PC-3 (cell line): ENCODE results near the gene ABTB2. TPM values are rescaled to one million over a fixed set of nuclear protein-coding genes. Genes with fewer than 3 reads are reported as not detected.

Experiments used
- ATAC-seq: fragments of 200-7000 bp; cut with Tn5 transposase; 2 replicates; pipeline ENCODE4 v1.9.1; 2020; ENCODE audit warnings: mild to moderate bottlenecking, moderate library complexity
- BruUV-seq: library from RNA; stranded (reverse); fragments of 400-500 nt; replicated peaks from 2 replicates; lab custom pipeline; 2021; lab: Mats Ljungman, UMichigan
- CTCF ChIA-PET: fragments of 300-600 bp; sonication (Branson Sonifier 250); formaldehyde crosslinking; loops from one replicate; lab custom pipeline; 2022; ENCODE audit warnings: antibody characterized with exemption; lab: Charles Lee
- POLR2A ChIA-PET: fragments of 300-600 bp; sonication (Branson Sonifier 250); formaldehyde crosslinking; loops from one replicate; lab custom pipeline; 2022; ENCODE audit warnings: antibody characterized with exemption; ENCODE audit not compliant: unreplicated experiment; lab: Charles Lee
- DNase-seq: peaks from one replicate; pipeline ENCODE4 v3.0.0-alpha.2; 2015
- H2AFZ ChIP-seq: fragments of 300-600 bp; sonication (generic); 2 replicates; pipeline ENCODE4 v1.6.0; 2016; ENCODE audit warnings: antibody characterized with exemption, low read length
- H3F3A ChIP-seq: fragments of 300-600 bp; sonication (generic); one replicate; pipeline ENCODE4 v1.6.0; 2017; ENCODE audit warnings: antibody characterized with exemption, low read length, control low read depth, mild to moderate bottlenecking; ENCODE audit not compliant: unreplicated experiment
- H3K27ac ChIP-seq: fragments of 300-600 bp; sonication (generic); 2 replicates; pipeline ENCODE4 v1.5.1; 2016; ENCODE audit warnings: mild to moderate bottlenecking, low read length
- H3K27me3 ChIP-seq: fragments of 300-600 bp; sonication (generic); 2 replicates; pipeline ENCODE4 v1.6.1; 2016; ENCODE audit warnings: low read length, mixed read lengths
- H3K36me3 ChIP-seq: fragments of 300-600 bp; sonication (generic); 2 replicates; pipeline ENCODE4 v1.6.1; 2016; ENCODE audit warnings: low read depth, mixed run types, low read length, mixed read lengths
- H3K4me1 ChIP-seq: fragments of 300-600 bp; sonication (generic); 2 replicates; pipeline ENCODE4 v1.5.1; 2016; ENCODE audit warnings: low read length; ENCODE audit not compliant: insufficient read depth
- H3K4me2 ChIP-seq: fragments of 300-600 bp; sonication (generic); 2 replicates; pipeline ENCODE4 v1.6.0; 2016; ENCODE audit warnings: low read length
- H3K4me3 ChIP-seq: fragments of 300-600 bp; sonication (generic); 2 replicates; pipeline ENCODE4 v1.5.1; 2016; ENCODE audit warnings: mild to moderate bottlenecking, low read length, mixed read lengths
- H3K79me2 ChIP-seq: fragments of 300-600 bp; sonication (generic); 2 replicates; pipeline ENCODE4 v1.6.1; 2017; ENCODE audit warnings: low read length, mixed read lengths
- H3K9ac ChIP-seq: fragments of 300-600 bp; sonication (generic); 2 replicates; pipeline ENCODE4 v1.6.0; 2016; ENCODE audit warnings: mild to moderate bottlenecking, low read length
- H3K9me2 ChIP-seq: fragments of 300-600 bp; sonication (generic); replicated peaks from 2 replicates; pipeline ENCODE4 v1.6.1; 2016; ENCODE audit warnings: mixed run types, low read length, mixed read lengths
- H3K9me3 ChIP-seq: fragments of 300-600 bp; sonication (generic); 2 replicates; pipeline ENCODE4 v1.6.1; 2016; ENCODE audit warnings: low read length, mixed read lengths
- H4K20me1 ChIP-seq: fragments of 300-600 bp; sonication (generic); 2 replicates; pipeline ENCODE4 v1.6.1; 2016; ENCODE audit warnings: low read length, mixed read lengths
- CTCF ChIP-seq: fragments of 300-600 bp; sonication (generic); conservative IDR thresholded peaks from 2 replicates; pipeline ENCODE4 v1.5.1; 2017; ENCODE audit warnings: antibody characterized with exemption, low read depth, mild to moderate bottlenecking, low read length
- EZH2 ChIP-seq: fragments of 300-600 bp; sonication (generic); IDR thresholded peaks from one replicate; pipeline ENCODE4 v1.6.1; 2017; ENCODE audit warnings: antibody characterized with exemption, mild to moderate bottlenecking, low read length; ENCODE audit not compliant: unreplicated experiment
- EZH2phosphoT487 ChIP-seq: fragments of 300-600 bp; sonication (generic); IDR thresholded peaks from 2 replicates; pipeline ENCODE4 v1.6.1; 2018; ENCODE audit warnings: mild to moderate bottlenecking, antibody characterized with exemption, low read length, borderline replicate concordance
- intact Hi-C: fragments of 100-400 bp; cut with micrococcal nuclease; formaldehyde crosslinking; loops from 2 replicates; pipeline ENCODE4 v1.9.0; 2023
- total RNA-seq: library from RNA; depleted of rRNA; stranded (reverse); fragments of >200 nt; gene quantifications from 2 replicates; pipeline ENCODE4 v1.2.3, GENCODE V29; 2014

The ABTB2 gene
- total RNA-seq, 1 experiment from 2014 or later, result 5.2 TPM

- Histone ChIP-seq H2AFZ (no peak overlapping the region), H3K27ac (no peak overlapping the region), H3F3A (peaks cover 6% of the 10 kb centered on the region), H3K4me3 (no peak overlapping the region), H3K27me3 (no peaks in the 10 kb centered on the region), H3K4me2 (no peak overlapping the region), H3K36me3 (no peaks in the 10 kb centered on the region), H3K79me2 (peaks cover 32% of the 10 kb centered on the region; the same call in 1 of the 2 replicates), H4K20me1 (0 out of 2 replicates have a peak, but pooled peaks cover 6% of the 10 kb centered on the region), H3K9ac (no peak overlapping the region), H3K9me2 (no peaks in the 10 kb centered on the region), H3K9me3 (no peaks in the 10 kb centered on the region), H3K4me1 (peaks cover 28% of the 10 kb centered on the region)
- TF ChIP-seq EZH2phosphoT487 (no peak), EZH2 (no peak)
- ATAC-seq, result no peak
- intact Hi-C loops, result no loop called here
- DNase-seq, result no peak
- BruUV-seq, result no TSS peak
- POLR2A ChIA-PET, result no interaction called here
- CTCF ChIA-PET, result interaction anchor here (1.0 kb wide), 1 partner anchor 127 kb away, joined by 3 read pairs; no protein-coding TSS in a partner anchor
These were observed 56.9 kb downstream of the ABTB2 start for GRCh38 chr11:34300926-34301295.

DNA sequence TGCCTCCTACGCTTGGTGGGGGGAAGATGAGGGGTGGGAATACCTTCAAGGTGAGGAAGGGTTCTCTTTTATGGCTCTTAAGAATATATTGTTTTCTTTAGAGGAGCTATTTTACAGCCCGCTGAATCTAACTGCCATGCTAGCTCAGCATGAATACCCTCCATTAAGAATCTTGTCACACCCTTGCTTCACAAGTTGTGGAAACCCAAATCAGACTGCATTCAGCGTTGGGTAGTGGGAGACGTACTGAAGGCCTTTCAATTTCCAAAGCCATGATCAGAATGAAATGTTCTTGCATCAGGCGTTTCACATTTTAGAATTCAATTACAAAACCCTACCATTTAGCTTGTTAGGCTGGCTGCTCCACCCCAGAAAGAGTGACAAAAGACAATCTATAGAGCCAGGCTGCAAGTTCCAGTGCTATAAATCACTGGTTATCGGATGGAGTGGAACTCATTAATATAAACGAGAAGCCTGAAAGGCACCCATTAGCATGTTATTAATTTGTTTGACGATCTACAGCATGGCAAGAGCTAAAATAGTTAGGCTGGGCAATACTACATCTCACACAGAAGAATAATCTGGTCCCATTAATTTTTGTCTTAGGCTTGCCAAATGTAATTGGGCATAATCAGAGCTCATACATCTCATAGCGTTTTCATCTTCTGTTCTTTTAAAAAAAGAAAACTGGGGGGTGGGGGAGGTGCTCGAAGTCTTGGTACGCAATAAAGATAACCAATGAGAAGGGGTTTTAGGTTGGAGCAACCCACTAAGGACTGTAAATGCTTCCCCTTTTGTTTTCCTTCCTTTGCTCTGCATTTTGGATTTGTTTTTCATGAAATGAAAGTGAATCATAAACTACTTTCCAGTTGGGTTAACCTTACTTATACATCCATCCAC is 57.5 kb downstream of the ABTB2 start:
- H3K4me3 ChIP-seq, result no peak overlapping the region
- intact Hi-C loops, result no loop called here
- H3K4me1 ChIP-seq, result peaks cover 28% of the 10 kb centered on the region
- no peaks in the 10 kb centered on the region for H3K27me3 ChIP-seq
- H3K9me2 ChIP-seq, result no peaks in the 10 kb centered on the region
- ATAC-seq, result no peak
- CTCF ChIA-PET, result no interaction called here
- POLR2A ChIA-PET, result no interaction called here
- no peaks in the 10 kb centered on the region for H3K9me3 ChIP-seq
- no TSS peak for BruUV-seq
- DNase-seq, result no peak
- 0 out of 2 replicates have a peak, but pooled peaks cover 6% of the 10 kb centered on the region for H4K20me1 ChIP-seq
- H2AFZ ChIP-seq, result no peak overlapping the region
- H3K36me3 ChIP-seq, result no peaks in the 10 kb centered on the region
- no peak overlapping the region for H3K9ac ChIP-seq
- TF ChIP-seq EZH2 (no peak), EZH2phosphoT487 (no peak), CTCF (no peak)
- H3K27ac ChIP-seq, result no peak overlapping the region
- no peak overlapping the region for H3K4me2 ChIP-seq
- H3K79me2 ChIP-seq, result peaks cover 31% of the 10 kb centered on the region; the same call in 1 of the 2 replicates
- H3F3A ChIP-seq, result peaks cover 6% of the 10 kb centered on the region

- H3K27ac ChIP-seq, result no peak overlapping the region
- 0 out of 2 replicates have a peak, but pooled peaks cover 6% of the 10 kb centered on the region for H4K20me1 ChIP-seq
- H3F3A ChIP-seq, result peaks cover 6% of the 10 kb centered on the region
- H3K4me3 ChIP-seq, result no peak overlapping the region
- H3K9me2 ChIP-seq, result no peaks in the 10 kb centered on the region
- H3K9me3 ChIP-seq, result no peaks in the 10 kb centered on the region
- intact Hi-C loops, result no loop called here
- BruUV-seq, result no TSS peak
- H2AFZ ChIP-seq, result no peak overlapping the region
- H3K36me3 ChIP-seq, result no peaks in the 10 kb centered on the region
- TF ChIP-seq CTCF (no peak), EZH2 (no peak), EZH2phosphoT487 (no peak)
- no peak overlapping the region for H3K9ac ChIP-seq
- peaks cover 28% of the 10 kb centered on the region for H3K4me1 ChIP-seq
- peaks cover 24% of the 10 kb centered on the region; the same call in 1 of the 2 replicates for H3K79me2 ChIP-seq
- ChIA-PET POLR2A (no interaction called here), CTCF (no interaction called here)
- no peak overlapping the region for H3K4me2 ChIP-seq
- no peaks in the 10 kb centered on the region for H3K27me3 ChIP-seq
- DNase-seq (no peak), ATAC-seq (no peak)
These were observed 58.4 kb downstream of the ABTB2 start for GRCh38 chr11:34299284-34299972.
